Subcutaneous abdominal adipose tissue (tissue), 5 donors: ENCODE results near the gene LUZP1.

Experiments
- H3K27ac ChIP-seq: one replicate; pipeline ENCODE4 v1.7.0; 2013; ENCODE audit warnings: low read depth, mild to moderate bottlenecking, inconsistent platforms, low read length, moderate library complexity
- H3K27me3 ChIP-seq, 5 donors: one replicate each; pipeline ENCODE4 v1.7.0; 2013; ENCODE audit warnings: low read length in 5 of 5, inconsistent platforms in 1 of 5; ENCODE audit not compliant: control insufficient read depth in 5 of 5, insufficient read depth in 4 of 5
- H3K36me3 ChIP-seq, 5 donors: one replicate each; pipeline ENCODE4 v1.7.0; 2013; ENCODE audit warnings: low read length in 5 of 5; ENCODE audit not compliant: control insufficient read depth in 5 of 5, insufficient read depth in 5 of 5
- H3K4me1 ChIP-seq, 5 donors: one replicate each; pipeline ENCODE4 v1.7.0; 2013; ENCODE audit warnings: low read length in 5 of 5, mild to moderate bottlenecking in 3 of 5, moderate library complexity in 1 of 5; ENCODE audit not compliant: control insufficient read depth in 5 of 5, insufficient read depth in 5 of 5
- H3K4me3 ChIP-seq, 5 donors: one replicate each; pipeline ENCODE4 v1.7.0; 2013; ENCODE audit warnings: low read length in 5 of 5, low read depth in 1 of 5
- H3K9ac ChIP-seq, 5 donors: one replicate each; pipeline ENCODE4 v1.7.0; 2013; ENCODE audit warnings: low read length in 5 of 5, mild to moderate bottlenecking in 4 of 5, moderate library complexity in 3 of 5
- H3K9me3 ChIP-seq, 5 donors: one replicate each; pipeline ENCODE4 v1.7.0; 2013; ENCODE audit warnings: low read length in 5 of 5; ENCODE audit not compliant: control insufficient read depth in 5 of 5
- donor health status: healthy.
- donor health status: healthy.
- donor health status: healthy.
- donor health status: healthy.
- donor health status: healthy.

LUZP1 gene

DNA sequence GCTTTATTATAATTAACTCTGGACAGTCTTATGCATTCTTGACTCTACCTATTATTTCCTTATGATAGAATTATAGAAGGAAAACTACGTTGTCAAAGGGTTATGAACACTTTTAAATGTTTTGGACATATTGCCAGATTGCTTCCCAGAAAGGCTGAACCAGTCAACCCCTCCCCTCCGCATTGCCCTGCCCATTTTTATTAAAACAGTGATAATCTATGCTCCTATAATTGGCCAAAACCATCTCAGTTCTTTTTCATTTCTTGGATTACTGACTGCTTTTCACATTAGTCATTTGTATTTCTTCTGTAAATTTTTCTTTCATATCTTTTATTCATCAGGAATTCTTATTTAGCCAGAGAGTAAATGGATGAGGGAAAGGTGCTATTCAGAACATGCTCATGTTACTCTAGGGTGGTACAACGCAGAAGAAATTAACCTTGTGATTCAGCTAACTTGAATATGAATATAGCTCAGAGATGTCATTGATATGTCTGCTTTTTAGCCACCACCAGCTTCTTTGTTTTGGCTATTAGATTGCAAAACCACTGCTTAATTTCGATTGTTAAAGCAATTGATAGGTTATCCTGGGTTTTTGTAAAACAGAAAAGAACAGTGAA lies 117.3 kb downstream of the LUZP1 start:
- no peak overlapping the region for H3K27ac ChIP-seq
- H3K4me1 ChIP-seq = peaks cover 0 to 3% (median 0%) of the 10 kb centered on the region in 5 donors
- no peaks in the 10 kb centered on the region for H3K9me3 ChIP-seq
- peaks cover 5 to 20% (median 16%) of the 10 kb centered on the region in 5 donors for H3K36me3 ChIP-seq
- H3K27me3 ChIP-seq = no peaks in the 10 kb centered on the region
- no peak overlapping the region for H3K9ac ChIP-seq
- no peak overlapping the region for H3K4me3 ChIP-seq

DNA sequence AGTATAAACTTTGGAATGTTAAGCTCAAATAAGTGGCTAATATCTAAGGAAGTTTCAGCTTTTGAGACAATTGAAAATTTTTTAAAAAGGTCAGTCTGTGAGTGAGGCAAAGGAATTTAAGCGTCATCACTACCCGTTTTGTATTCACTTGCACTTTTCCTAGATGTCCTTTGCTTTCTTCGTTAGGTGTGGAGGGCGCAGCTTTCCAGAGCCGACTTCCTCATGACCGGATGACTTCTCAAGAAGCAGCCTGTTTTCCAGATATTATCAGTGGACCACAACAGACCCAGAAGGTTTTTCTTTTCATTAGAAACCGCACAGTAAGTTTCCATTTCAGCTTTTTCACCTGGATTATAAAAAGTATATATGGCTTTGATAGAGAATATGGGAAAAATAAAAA lies 118.5 kb downstream of the LUZP1 start:
- Histone ChIP-seq H3K27ac (no peak overlapping the region), H3K9me3 (no peaks in the 10 kb centered on the region), H3K4me3 (no peak overlapping the region), H3K27me3 (no peaks in the 10 kb centered on the region), H3K9ac (no peak overlapping the region), H3K36me3 (peaks cover 5 to 17% (median 14%) of the 10 kb centered on the region in 5 donors), H3K4me1 (peaks cover 0 to 3% (median 0%) of the 10 kb centered on the region in 5 donors)

DNA sequence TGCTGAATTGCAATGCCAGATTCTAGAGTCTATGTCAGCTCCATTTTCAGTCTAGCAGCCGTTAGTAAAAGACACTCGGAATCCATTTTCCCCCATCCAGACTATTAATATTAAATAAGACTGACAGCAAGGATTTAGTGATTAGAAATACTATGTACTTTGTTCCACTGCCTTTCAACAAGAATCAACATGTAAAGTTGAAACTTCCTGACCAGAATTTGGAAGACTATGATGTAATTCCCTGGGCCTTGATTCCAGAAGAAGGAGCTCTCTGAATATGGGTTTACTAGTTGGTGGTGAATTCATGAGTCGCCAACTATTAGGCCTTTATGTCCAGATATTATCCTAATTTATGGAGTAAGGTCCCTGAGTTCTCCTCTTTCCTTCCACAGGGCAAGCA lies 124.6 kb downstream of the LUZP1 start:
- no peaks in the 10 kb centered on the region for H3K4me1 ChIP-seq

DNA sequence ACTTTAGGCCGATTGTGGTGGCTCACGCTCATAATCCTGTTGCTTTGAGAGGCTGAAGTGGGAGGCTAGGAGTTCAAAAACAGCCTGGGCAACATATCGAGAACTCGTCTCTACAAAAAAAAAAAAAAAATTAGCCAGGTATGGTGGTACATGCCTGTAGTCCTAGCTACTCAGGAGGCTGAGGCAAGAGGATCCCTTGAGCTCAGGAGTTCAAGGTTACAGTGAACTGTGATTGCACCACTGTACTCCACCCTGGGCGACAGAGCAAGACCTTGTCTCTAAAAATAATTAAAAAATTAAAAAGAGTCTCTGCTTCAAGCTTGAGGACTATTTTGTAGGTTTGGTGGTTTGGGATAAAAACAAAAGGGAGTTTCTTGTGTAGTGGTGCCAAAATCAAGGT lies 128.1 kb downstream of the LUZP1 start:
- H3K9ac ChIP-seq = no peak overlapping the region
- no peaks in the 10 kb centered on the region for H3K27me3 ChIP-seq
- no peaks in the 10 kb centered on the region for H3K36me3 ChIP-seq
- no peaks in the 10 kb centered on the region for H3K4me1 ChIP-seq
- no peak overlapping the region for H3K4me3 ChIP-seq
- no peaks in the 10 kb centered on the region for H3K9me3 ChIP-seq
- no peak overlapping the region for H3K27ac ChIP-seq

More for the DNA sequence above, 124.6 kb downstream of the LUZP1 start:
- Histone ChIP-seq H3K4me3 (no peak overlapping the region), H3K36me3 (peaks cover 0 to 2% (median 0%) of the 10 kb centered on the region in 5 donors), H3K27me3 (no peaks in the 10 kb centered on the region), H3K27ac (no peak overlapping the region), H3K9me3 (no peaks in the 10 kb centered on the region), H3K9ac (no peak overlapping the region)

DNA sequence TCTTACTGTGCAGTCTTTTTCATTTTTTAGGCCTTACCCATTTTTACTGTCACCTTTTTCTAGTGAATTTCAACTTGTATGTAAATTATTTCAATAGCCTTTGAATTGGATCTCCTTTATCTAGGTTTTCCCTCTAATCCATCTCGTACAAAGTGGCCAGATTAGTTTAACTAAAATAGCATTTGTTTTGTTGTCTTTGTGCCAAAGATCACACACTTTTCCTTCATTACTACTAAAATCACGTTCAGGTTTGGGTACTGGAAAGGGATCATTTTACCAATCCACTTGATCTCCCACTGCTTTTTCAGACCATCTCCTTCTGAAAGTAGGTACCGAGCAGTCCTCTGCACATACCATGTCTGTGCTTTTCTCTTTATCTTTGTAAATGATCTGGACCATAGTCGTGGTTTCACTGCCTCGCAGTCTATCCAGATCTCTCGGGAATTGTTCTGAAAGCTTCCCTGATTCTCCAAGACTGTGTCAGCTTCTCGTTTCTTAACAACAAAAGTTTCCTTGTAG lies 129.3 kb downstream of the LUZP1 start:
- H3K4me1 ChIP-seq = no peaks in the 10 kb centered on the region
- no peak overlapping the region for H3K27ac ChIP-seq
- no peaks in the 10 kb centered on the region for H3K27me3 ChIP-seq
- no peak overlapping the region for H3K9ac ChIP-seq
- no peaks in the 10 kb centered on the region for H3K9me3 ChIP-seq
- no peaks in the 10 kb centered on the region for H3K36me3 ChIP-seq
- no peak overlapping the region for H3K4me3 ChIP-seq

DNA sequence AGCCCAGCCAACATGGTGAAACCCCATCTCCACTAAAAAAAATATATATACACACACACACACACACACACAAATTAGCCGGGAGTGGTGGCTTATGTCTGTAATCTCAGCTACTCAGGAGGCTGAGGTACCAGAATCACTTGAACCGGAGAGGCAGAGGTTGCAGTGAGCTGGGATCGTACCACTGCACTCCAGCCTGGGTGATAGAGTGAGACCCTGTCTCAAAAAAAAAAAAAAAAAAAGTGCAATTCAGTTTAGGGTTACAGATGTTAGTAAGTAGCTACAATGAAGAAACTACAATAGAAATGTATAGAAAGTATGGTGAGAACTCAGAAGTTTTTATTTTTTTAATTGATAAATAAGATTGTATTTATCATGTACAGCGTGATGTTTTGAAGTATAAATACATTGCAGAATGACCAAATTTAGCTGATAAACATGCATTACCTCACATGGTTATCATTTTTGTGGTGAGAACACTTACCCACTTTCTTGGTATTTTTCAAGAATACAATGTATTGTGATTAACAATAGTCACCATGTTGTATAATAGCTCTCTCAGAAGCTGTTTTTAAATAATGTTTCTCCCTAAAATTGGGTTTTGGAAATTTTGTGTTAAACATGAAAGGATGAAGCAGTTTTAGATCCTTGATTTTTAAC lies 131.4 kb downstream of the LUZP1 start:
- Histone ChIP-seq H3K27me3 (no peaks in the 10 kb centered on the region), H3K9me3 (no peaks in the 10 kb centered on the region), H3K4me1 (no peaks in the 10 kb centered on the region), H3K4me3 (no peak overlapping the region), H3K27ac (no peak overlapping the region), H3K36me3 (no peaks in the 10 kb centered on the region), H3K9ac (no peak overlapping the region)

DNA sequence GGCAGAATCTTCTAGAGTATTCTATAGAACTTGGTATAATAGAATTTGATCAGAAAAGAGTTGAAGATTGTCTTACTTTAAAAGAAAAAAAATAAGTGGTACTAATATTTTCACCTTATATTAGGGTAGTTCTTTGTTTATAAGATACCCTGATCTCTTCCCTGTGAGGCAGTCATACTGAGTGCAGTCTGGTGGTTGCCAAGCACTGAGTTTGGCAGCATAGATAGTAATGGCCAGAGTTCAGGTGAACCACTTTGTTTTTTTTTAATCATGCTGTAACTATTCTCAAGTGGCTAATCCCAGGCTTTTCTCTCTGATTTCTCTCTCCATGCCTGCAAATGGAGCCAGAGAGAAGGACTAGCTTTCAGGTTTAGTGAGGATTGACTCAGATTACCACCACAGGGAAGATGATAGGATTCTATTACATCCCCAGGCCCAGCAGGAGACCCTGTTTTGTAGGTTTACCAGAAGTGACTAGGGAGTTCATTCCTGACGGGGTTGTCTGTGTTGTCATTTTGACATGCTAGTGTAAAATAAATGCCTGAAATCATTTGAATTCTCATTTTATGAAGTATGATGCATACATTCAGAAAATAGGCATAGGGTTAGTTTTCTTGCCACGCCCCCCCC lies 132.7 kb downstream of the LUZP1 start:
- no peak overlapping the region for H3K4me3 ChIP-seq
- no peaks in the 10 kb centered on the region for H3K4me1 ChIP-seq
- H3K27me3 ChIP-seq = no peaks in the 10 kb centered on the region
- H3K9me3 ChIP-seq = no peaks in the 10 kb centered on the region
- H3K9ac ChIP-seq = no peak overlapping the region
- H3K27ac ChIP-seq = no peak overlapping the region
- H3K36me3 ChIP-seq = peaks cover 0 to 1% (median 0%) of the 10 kb centered on the region in 5 donors
